NAMALWA (cell line): ENCODE measurements around the gene TAAR9.
A peak's percentile ranks its signal among the peaks of the same experiment; 100 is the strongest.

Experiments used
- DNase-seq: peaks from one replicate; pipeline ENCODE4 v3.0.0-alpha.2; 2015; ENCODE audit warnings: low spot score

TAAR9 gene, protein sequence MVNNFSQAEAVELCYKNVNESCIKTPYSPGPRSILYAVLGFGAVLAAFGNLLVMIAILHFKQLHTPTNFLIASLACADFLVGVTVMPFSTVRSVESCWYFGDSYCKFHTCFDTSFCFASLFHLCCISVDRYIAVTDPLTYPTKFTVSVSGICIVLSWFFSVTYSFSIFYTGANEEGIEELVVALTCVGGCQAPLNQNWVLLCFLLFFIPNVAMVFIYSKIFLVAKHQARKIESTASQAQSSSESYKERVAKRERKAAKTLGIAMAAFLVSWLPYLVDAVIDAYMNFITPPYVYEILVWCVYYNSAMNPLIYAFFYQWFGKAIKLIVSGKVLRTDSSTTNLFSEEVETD

DNA sequence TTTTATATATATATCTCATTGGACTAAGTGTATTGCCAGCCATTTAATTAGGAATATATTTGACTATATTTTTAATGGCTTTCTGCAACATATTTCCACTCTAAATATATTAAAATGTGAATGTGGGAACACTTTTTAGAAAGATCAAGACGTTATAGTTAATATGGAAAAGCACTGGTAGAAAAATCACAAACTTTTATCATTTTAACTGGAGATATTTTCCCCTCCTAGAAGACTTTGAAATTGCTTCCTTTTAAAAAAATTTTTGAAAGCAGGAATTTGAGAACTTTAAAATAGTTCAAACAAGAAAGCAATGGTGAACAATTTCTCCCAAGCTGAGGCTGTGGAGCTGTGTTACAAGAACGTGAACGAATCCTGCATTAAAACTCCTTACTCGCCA is at the start of gene TAAR9:
TAAR9 (plus strand) TSS at position 301 of the 400 bp plus-strand sequence; CDS start at position 314, 13 bp downstream.
- DNase-seq = no peak

DNA sequence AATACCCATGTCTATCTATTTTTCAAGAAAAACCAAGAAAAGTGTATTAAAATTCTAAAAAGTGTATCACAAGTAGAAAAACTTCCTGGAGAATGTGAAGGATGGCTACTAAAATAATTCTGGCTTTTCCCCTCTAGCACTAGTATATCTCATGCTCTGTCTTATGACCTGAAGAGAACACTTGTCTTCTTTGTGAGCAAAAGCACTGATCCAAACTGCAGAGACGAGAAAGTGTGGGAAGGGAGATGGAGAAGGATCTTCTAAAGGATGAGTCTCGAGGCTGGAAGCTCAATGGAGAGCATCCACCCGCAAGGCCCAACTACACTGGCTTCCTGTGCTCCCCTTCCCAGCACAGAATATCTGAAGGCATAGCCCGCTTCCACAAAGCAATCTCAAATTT is 48.7 kb upstream of the TAAR9 start:
- no peak for DNase-seq

DNA sequence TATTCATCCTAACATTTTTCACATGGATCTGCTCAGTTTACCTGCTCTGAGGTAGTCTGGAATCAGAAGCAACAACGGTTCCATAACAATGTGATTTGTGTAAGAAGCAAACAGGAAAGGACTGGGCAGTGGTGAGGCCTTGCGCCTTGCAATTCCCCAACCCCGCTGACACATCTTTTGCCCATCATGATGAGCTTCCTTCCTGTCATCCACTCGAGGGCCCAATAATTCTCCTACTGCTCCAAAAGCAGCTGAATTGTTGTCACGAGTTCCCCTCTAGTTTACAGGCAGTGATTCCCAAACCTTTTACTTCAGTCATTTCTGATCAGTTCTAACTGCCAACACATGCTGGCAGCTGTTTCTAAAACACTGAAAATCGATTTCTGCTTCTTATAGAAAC is 48.1 kb upstream of the TAAR9 start:
- DNase-seq = peak; percentile 43

- peak; percentile 60 for DNase-seq
Observed at GRCh38 chr6:132490478-132491204, 47.4 kb upstream of the TAAR9 start.

- DNase-seq = peak; percentile 75
Observed at GRCh38 chr6:132491303-132491702, 46.8 kb upstream of the TAAR9 start.

GRCh38 chr6:132491881-132492280 is 46.2 kb upstream of the TAAR9 start:
- DNase-seq = peak; percentile 20

GRCh38 chr6:132494954-132495353 is 43.1 kb upstream of the TAAR9 start:
- peak; percentile 38 for DNase-seq

GRCh38 chr6:132495604-132496079 is 42.4 kb upstream of the TAAR9 start:
- DNase-seq = peak; percentile 77

GRCh38 chr6:132496519-132497180 is 41.4 kb upstream of the TAAR9 start:
- peak; percentile 19 for DNase-seq

GRCh38 chr6:132498638-132499037 is 39.4 kb upstream of the TAAR9 start:
- DNase-seq = peak; percentile 65

DNA sequence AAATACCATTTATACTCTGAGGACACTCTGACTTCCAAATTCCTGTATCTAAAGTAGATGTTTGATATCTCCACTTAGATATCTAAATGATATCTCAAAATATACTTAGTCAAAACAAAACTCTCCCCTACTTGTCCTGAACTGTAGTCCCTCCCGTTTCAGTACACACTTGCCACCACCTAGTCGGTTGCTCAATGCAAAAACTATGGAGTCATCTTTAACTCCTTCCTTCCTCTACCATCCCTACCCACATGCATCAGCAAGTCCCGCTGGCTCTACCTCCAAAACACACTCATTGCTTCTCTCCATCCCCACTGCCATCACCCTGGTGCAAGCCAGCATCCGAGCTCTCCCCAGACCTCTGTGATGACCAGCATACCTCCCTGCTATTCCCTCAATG is 38.3 kb upstream of the TAAR9 start:
- DNase-seq = no peak

DNA sequence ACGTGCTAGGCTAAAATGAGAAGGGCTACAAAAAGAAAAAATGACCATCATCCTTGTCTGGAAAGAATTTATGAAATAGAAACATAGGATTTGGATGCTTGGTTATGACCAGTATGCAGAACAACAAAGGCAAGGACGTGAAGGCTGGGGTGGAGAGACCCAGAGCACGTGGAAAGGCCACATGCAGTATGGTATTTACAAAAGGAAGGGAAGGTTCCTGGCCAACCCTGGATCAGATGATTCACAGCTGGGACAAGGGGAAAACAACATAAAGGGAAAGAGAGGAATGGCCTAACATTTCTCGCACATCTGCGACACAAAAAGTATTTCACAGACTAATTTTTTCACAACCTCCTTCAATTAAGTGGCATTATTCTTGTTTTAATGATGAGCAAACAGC is 33.3 kb upstream of the TAAR9 start:
- no peak for DNase-seq

DNA sequence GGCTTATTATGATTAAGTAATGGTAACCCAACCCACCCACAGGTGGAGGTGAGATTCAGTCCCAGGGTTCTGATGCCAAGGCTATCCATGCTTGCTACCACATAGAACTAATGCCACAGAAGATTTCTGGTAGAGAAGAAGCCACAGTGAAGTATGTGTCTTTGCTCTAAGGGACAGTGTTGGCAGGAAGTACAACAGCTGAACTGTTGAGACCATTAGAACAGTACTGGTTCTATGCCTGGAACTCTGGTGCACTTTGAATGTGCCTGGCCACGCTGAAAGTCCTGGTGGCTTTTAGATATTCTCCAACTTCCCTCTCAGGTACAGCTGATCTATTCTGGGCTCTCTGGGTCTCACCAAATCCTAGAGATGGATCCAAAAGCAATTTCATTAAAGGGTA is 32.9 kb upstream of the TAAR9 start:
- DNase-seq = no peak

DNA sequence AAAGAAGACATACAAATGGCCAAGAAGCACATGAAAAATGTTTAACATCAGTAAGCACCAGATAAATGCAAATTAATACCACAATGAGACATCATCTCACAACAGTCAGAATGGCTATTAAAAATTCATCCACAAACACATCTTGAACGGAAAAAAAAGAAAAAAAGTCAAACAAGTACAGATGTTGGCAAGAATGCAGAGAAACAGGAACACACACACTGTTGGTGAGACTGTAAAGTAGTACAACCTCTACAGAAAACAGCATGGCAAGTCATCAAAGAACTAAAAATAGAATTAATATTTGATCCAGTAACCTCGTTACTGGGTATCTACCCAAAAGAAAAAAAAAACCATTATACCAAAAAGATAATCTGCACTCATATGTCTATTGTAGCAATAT is 31.6 kb upstream of the TAAR9 start:
- peak; percentile 40 for DNase-seq

DNA sequence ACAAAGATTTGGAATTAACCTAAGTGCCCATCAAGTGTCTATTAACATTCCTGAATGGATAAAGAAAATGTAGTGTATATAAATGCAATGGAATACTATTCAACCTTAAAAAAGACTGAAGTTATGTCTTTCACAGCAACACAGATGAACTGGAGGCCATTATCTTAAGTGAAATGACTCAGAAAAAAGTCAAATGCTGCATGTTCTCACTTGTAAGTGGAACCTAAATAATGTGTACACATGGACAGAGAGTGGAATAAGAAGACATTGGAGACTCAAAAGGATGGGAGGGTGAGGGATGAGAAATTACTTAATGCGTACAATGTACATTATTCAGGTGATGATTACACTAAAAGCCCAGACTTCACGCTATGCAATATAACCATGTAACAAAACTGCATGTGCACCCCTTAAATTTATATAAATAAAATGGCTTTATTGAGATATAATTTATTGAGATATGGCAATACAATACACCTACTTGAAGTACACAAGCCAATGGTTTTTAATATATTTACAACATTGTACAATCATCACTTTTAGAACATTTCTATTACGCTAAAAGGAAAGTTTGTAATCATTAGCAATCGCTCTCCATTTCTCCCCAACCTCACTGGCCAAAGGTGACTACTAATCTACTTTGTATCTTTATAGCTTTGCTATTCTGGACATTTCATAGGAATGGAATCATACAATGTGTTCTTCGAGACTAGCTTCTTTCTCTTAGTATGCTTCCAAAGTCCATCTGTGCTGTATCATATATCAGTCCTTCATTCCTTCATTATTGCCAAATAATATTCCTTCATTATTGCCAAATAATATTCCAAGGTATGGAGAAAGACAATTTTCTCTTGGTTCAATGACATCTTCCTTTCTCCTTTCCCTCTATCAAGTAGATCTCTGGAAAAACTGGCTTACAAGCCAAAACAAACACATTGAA is 30.9 kb upstream of the TAAR9 start:
- no peak for DNase-seq

DNA sequence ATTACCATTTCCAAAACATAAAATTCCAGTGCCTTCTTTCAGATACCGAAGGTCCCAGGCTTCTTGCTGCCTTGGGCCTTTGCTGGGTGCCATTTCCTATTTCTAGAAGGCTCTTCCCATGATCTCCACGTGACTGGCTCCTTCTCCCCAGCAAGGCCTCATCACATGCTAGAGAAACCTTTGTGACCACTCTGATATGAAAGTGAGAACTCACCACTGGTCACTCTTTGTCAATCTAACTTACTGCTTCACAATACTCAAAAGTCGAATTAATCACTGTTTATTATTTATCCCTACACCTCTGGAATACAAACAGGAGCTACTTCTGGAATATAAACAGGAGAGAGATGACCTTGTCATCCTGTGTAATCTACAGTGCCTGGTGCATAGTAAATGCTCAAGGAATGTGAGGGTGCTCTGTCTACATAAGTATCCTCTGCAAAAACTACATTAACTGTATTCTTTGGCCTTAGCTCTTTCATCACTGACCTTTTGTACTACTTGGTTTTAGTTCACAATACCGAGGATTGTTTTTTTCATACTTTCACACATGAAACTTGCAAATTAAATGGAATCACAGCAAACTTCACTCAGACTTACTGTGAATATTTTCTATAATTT is 26.8 kb upstream of the TAAR9 start:
- peak; percentile 33 for DNase-seq

DNA sequence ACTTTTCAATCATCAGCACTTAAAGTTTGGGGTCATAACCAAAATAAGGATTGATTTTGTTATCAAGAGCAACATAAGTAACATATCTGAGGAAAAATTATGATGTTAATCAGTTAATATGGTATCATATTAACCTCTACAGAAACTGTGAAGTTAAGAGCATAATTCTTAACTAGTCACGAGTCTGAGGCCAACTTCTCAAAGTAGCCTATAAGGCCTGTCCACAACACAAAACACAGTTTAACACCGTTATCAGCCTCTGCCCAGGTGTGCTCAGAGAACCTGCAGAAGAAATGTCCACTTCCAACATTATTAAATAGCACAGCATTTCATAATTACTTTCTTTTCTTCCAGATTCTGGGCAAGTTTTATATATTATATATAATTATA is 26.3 kb upstream of the TAAR9 start:
- DNase-seq = peak; percentile 41

- no peak for DNase-seq
Observed at GRCh38 chr6:132512342-132512637, 25.8 kb upstream of the TAAR9 start.

DNA sequence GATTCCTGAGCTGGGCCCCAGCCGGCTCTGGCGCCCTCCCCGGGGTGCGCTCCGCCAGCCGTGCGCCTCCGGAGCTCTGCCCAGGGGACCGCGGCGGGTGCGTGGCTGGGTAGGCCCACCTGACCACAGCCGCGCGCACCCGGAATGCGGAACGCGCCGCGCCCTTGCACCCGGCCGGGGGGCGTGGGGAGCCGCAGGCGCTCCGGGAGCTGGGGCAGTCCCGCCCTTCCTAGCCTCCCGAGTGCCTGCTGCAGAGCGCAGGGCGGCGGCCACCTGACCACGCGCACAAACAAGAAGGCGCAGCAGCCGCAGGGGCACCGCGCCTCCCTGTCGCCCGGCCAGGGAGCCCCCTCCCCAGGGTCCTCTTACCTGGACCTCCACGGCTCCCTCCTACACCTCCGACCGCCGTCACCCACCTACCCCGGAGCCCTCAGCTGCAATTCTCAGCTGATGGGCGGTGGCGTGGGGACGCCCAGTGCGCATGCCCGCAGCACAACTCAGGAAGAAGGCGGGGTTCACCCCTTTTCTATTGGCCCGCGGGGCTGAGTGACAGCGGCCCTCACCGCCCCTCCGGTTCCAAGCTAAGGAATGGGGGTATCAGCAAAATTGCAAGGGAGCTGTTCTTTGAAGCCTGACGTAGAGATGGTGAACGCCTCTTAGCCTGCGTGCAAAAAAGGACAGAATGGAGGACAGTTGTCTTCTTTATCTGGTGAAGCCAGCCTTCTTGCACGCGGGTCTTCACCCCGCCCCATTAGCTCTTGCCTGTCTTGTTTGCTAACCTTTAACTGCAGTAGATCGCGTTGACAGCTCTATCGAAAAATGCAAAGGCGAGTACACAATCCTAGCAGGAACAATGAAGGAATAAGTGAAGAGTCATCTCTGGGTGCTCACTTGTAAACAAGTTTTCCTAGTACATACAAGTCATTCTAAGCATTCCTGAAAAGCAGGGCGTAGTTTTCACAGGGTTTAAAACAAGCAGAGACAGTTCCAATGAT is 25.1 kb upstream of the TAAR9 start, which contains the start of gene STX7:
STX7 (minus strand) TSS at position 479 of the 995 bp plus-strand sequence. CDS start 9,586 bp downstream, outside the sequence.
- peak; percentile 95 for DNase-seq
